Measurements from ENCODE around the gene MTFMT.

Gene MTFMT

DNA sequence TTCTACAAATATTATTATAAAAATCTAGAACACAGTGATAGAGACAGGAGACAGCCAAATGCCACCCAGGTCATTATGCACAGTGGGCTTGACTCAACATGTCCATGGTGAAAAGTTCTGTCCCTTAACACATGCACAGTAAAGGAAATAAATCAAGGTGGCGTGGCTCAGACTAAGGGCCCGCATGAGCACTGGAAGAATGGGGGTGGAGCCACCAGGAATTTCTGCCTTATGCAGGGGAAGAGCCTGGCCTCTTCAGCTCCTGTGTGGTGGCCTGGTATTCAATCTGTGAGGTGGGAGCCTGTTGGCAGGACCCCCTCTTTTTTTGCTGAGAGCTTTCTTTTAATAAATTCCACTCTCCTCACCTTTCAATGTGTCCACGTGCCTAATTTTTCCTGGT is 22.6 kb downstream of the MTFMT start (continued):
- TF ChIP-seq, protein P1, sequence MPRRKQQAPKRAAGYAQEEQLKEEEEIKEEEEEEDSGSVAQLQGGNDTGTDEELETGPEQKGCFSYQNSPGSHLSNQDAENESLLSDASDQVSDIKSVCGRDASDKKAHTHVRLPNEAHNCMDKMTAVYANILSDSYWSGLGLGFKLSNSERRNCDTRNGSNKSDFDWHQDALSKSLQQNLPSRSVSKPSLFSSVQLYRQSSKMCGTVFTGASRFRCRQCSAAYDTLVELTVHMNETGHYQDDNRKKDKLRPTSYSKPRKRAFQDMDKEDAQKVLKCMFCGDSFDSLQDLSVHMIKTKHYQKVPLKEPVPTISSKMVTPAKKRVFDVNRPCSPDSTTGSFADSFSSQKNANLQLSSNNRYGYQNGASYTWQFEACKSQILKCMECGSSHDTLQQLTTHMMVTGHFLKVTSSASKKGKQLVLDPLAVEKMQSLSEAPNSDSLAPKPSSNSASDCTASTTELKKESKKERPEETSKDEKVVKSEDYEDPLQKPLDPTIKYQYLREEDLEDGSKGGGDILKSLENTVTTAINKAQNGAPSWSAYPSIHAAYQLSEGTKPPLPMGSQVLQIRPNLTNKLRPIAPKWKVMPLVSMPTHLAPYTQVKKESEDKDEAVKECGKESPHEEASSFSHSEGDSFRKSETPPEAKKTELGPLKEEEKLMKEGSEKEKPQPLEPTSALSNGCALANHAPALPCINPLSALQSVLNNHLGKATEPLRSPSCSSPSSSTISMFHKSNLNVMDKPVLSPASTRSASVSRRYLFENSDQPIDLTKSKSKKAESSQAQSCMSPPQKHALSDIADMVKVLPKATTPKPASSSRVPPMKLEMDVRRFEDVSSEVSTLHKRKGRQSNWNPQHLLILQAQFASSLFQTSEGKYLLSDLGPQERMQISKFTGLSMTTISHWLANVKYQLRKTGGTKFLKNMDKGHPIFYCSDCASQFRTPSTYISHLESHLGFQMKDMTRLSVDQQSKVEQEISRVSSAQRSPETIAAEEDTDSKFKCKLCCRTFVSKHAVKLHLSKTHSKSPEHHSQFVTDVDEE (CRISPR knock-in tag; IDR thresholded peaks at IDR 0.05): no peak
- TF ChIP-seq CSDC2 (CRISPR knock-in tag; IDR thresholded peaks at IDR 0.05) (no peak), ARNTL (CRISPR knock-in tag; IDR thresholded peaks at IDR 0.05; ENCODE audit: borderline replicate concordance, low read depth) (no peak), SNAI2 (CRISPR knock-in tag; IDR thresholded peaks at IDR 0.05) (no peak), ZC3H10 (CRISPR knock-in tag; IDR thresholded peaks at IDR 0.05) (no peak), ESRRG (CRISPR knock-in tag; IDR thresholded peaks at IDR 0.05) (no peak)

DNA sequence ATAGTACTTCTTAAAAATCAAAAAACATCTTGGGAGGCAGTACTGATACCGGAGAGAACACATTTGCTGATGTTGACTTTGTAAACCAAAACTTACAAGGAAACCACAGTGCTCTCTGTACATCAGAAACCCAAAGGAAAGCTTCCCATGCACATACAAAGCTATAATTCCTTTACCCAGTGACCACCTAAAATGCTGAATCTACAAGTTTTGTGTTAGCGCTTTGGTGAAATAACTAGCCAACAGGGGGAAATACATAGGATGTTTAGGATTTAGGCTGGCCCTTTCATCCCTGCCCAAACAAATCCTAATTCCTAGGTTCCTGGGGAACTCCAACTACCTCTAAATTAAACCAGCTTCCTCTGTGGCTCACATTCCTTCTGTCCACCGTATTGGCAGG is 24.4 kb downstream of the MTFMT start:
- no peak for ATAC-seq
- TF ChIP-seq ZFP3 (CRISPR knock-in tag; IDR thresholded peaks at IDR 0.05) (no peak), ZNF565 (CRISPR knock-in tag; conservative IDR thresholded peaks at IDR 0.05; ENCODE audit: low read depth) (no peak), GLIS3 (CRISPR knock-in tag; IDR thresholded peaks at IDR 0.05) (no peak), ZFP30 (CRISPR knock-in tag; IDR thresholded peaks at IDR 0.05) (no peak), ZNF8 (CRISPR knock-in tag; IDR thresholded peaks at IDR 0.05) (no peak)
- TF ChIP-seq, protein P2, sequence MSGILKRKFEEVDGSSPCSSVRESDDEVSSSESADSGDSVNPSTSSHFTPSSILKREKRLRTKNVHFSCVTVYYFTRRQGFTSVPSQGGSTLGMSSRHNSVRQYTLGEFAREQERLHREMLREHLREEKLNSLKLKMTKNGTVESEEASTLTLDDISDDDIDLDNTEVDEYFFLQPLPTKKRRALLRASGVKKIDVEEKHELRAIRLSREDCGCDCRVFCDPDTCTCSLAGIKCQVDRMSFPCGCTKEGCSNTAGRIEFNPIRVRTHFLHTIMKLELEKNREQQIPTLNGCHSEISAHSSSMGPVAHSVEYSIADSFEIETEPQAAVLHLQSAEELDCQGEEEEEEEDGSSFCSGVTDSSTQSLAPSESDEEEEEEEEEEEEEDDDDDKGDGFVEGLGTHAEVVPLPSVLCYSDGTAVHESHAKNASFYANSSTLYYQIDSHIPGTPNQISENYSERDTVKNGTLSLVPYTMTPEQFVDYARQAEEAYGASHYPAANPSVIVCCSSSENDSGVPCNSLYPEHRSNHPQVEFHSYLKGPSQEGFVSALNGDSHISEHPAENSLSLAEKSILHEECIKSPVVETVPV (CRISPR knock-in tag; IDR thresholded peaks at IDR 0.05): no peak

DNA sequence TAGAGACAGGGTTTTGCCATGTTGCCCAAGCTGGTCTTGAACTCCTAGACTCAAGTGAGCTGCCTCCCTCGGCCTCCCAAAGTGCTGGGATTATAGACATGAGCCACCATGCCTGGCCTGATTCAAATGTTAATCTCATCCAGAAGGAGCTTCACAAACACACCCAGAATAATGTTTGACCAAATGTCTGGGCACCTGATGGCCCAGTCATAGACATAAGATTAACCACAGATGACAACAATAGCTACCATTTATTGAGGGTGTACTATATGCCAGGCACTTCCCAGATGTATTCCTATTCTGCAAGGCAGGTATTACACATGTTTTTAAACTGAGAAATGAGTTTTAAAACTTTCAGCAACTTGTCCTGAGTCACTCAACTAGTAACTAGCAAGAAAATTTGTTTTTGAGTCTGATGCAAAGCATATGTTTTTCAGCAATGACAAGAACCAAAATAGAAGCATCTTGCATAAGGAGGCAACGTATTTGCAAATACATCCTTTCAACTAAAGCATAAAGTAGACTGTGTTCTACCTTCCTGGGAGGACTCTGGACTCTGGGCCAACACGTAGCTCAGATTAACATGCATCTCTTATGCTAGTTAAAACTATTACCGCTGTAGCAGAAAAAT is 31.6 kb downstream of the MTFMT start:
- ATAC-seq: no peak
- no peak for TF ChIP-seq TOX (CRISPR knock-in tag; IDR thresholded peaks at IDR 0.05; ENCODE audit: borderline replicate concordance)
- no peak for TF ChIP-seq CSDC2 (CRISPR knock-in tag; IDR thresholded peaks at IDR 0.05)
- TF ChIP-seq ARNTL (CRISPR knock-in tag; IDR thresholded peaks at IDR 0.05; ENCODE audit: borderline replicate concordance, low read depth): no peak
- no peak for TF ChIP-seq ZC3H10 (CRISPR knock-in tag; IDR thresholded peaks at IDR 0.05)
- no peak for TF ChIP-seq PPARA (CRISPR knock-in tag; IDR thresholded peaks at IDR 0.05; ENCODE audit: borderline replicate concordance)
- TF ChIP-seq GLIS3 (CRISPR knock-in tag; IDR thresholded peaks at IDR 0.05): no peak
- no peak for TF ChIP-seq ZFP3 (CRISPR knock-in tag; IDR thresholded peaks at IDR 0.05)
- no peak for TF ChIP-seq SNAI2 (CRISPR knock-in tag; IDR thresholded peaks at IDR 0.05)
- TF ChIP-seq, protein P3, sequence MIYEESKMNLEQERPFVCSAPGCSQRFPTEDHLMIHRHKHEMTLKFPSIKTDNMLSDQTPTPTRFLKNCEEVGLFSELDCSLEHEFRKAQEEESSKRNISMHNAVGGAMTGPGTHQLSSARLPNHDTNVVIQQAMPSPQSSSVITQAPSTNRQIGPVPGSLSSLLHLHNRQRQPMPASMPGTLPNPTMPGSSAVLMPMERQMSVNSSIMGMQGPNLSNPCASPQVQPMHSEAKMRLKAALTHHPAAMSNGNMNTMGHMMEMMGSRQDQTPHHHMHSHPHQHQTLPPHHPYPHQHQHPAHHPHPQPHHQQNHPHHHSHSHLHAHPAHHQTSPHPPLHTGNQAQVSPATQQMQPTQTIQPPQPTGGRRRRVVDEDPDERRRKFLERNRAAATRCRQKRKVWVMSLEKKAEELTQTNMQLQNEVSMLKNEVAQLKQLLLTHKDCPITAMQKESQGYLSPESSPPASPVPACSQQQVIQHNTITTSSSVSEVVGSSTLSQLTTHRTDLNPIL (CRISPR knock-in tag; IDR thresholded peaks at IDR 0.05; ENCODE audit: low read depth): no peak
- TF ChIP-seq ISL1 (CRISPR knock-in tag; IDR thresholded peaks at IDR 0.05): no peak
- TF ChIP-seq, protein P2 (CRISPR knock-in tag; IDR thresholded peaks at IDR 0.05): no peak
- TF ChIP-seq ESRRG (CRISPR knock-in tag; IDR thresholded peaks at IDR 0.05): no peak

GRCh38 chr15:64997066-64997465 is 32.4 kb downstream of the MTFMT start:
- ATAC-seq: no peak
- TF ChIP-seq GLIS3 (CRISPR knock-in tag; IDR thresholded peaks at IDR 0.05) (no peak), RARB (CRISPR knock-in tag; IDR thresholded peaks at IDR 0.05) (no peak), ZNF8 (CRISPR knock-in tag; IDR thresholded peaks at IDR 0.05) (no peak), ESRRG (CRISPR knock-in tag; IDR thresholded peaks at IDR 0.05) (no peak), PPARA (CRISPR knock-in tag; IDR thresholded peaks at IDR 0.05; ENCODE audit: borderline replicate concordance) (no peak), PATZ1 (CRISPR knock-in tag; IDR thresholded peaks at IDR 0.05; ENCODE audit: borderline replicate concordance) (no peak), OSR1 (CRISPR knock-in tag; IDR thresholded peaks at IDR 0.05) (no peak), ISL1 (CRISPR knock-in tag; IDR thresholded peaks at IDR 0.05) (no peak), SNAI2 (CRISPR knock-in tag; IDR thresholded peaks at IDR 0.05) (no peak), TCF4 (CRISPR knock-in tag; IDR thresholded peaks at IDR 0.05; ENCODE audit: borderline replicate concordance) (no peak), ZNF565 (CRISPR knock-in tag; conservative IDR thresholded peaks at IDR 0.05; ENCODE audit: low read depth) (no peak), ZC3H10 (CRISPR knock-in tag; IDR thresholded peaks at IDR 0.05) (no peak)
- TF ChIP-seq, protein P3 (CRISPR knock-in tag; IDR thresholded peaks at IDR 0.05; ENCODE audit: low read depth): no peak
- TF ChIP-seq, protein P1 (CRISPR knock-in tag; IDR thresholded peaks at IDR 0.05): no peak

Measured in SK-N-SH treated with all-trans-retinoic acid at 6 μM for 48 hours (cell line).